CD4-positive, alpha-beta T cell treated with Interleukin-4 for 1 hour (primary cell): ENCODE results near the gene CYP4F2.
"Not testable (repeated sequence)": the region's sequence is repeated elsewhere in the genome, so short reads cannot be mapped to it uniquely, and the experiment has no call there.

ENCODE experiments used
- DNase-seq, 2 donors: peaks; one replicate each; pipeline ENCODE4 v3.0.0-alpha.2; 2020 to 2022

CYP4F2 gene

DNA sequence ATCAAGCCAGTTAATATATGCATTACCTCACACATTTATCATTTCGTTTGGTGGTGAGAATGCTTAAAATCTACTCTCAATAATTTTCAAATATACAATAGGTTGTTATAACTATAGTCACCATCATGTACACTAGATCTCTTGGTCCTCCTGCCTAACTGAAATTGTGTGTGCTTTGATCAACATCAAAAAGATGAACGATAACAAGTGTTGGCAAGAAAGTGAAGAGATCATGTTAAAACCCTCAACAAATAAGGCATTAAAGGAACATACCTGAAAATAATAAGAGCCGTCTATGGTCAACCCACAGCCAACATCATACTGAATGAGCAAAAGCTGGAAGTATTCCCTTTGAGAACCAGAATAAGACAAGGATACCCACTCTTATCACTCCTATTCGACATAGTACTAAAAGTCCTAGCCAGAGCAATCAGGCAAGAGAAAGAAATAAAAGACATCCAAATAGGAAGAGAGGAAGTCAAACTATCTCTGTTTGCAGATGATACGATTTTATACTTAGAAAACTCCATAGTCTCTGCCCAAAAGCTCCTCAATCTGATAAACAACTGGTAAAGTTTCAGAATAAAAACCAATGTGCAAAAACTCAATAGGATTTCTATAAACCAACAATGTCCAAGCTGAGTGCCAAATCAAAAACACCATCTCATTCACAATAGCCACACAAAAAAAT, 54.5 kb downstream of the CYP4F2 start:
- peak in 1 of 2 donors; percentile 22 for DNase-seq

GRCh38 chr19:15841875-15842569, 55.9 kb downstream of the CYP4F2 start:
- no peak for DNase-seq

DNA sequence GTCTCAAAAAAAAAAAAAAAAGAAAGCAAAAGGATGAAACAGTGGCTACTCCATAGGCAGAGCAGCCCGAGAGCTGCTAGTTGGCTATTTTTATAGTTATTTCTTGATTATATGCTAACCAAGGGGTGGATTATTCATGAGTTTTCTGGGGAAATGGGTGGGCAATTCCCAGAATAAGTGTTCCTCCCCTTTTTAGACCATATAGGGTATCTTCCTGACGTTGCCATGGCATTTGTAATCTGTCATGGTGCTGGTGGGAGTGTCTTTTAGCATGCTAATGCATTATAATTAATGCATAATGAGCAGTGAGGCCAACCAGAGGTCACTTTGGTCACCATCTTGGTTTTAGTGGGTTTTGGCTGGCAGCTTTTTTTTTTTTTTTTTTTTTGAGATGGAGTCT, 57.0 kb downstream of the CYP4F2 start:
- DNase-seq, result no peak

GRCh38 chr19:15839888-15840287, 58.0 kb downstream of the CYP4F2 start:
- DNase-seq, result not testable (repeated sequence)

DNA sequence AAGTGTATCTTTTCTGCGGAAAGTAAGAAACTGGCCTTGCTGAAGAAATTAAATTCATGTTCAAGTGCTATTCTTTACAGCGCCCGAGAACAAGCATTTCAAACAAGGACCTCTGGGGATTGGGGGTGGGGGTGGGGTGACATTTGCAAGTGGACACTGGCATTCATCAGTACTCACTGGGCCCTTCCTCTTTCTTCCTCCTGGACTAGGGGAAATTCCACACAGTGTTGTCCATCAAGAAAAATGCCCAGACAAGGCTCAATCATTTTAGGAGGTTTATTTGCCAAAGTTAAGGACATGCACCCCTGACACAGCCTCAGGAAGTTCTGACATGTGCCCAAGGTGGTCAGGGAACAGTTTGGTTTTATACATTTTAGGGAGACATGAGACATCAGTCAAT, 59.5 kb downstream of the CYP4F2 start:
- DNase-seq, result no peak

DNA sequence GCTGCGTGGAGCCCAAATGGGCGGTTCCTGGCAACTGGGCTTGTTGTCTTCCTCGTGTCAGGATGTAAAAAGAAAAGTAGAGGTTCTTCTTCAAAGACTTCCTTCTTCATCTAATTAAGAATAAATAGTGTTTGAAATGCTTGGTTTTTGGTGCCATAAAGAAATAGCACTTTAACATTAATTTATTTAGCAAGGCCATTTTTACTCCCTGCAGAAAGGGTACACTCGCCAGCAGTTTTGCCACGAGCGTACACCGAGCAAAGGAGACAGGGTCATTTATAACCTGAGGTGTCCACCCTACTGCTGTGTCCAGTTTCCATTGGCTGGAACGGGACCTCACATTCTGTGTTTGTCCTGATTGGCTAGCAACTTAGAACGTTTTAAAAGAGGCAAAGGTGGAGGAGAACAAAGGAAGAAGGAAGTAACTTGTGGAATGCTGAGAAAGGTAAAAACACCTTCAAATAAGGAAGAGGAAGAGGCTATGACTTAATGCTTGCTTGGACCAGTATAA, 60.6 kb downstream of the CYP4F2 start:
- no peak for DNase-seq

DNA sequence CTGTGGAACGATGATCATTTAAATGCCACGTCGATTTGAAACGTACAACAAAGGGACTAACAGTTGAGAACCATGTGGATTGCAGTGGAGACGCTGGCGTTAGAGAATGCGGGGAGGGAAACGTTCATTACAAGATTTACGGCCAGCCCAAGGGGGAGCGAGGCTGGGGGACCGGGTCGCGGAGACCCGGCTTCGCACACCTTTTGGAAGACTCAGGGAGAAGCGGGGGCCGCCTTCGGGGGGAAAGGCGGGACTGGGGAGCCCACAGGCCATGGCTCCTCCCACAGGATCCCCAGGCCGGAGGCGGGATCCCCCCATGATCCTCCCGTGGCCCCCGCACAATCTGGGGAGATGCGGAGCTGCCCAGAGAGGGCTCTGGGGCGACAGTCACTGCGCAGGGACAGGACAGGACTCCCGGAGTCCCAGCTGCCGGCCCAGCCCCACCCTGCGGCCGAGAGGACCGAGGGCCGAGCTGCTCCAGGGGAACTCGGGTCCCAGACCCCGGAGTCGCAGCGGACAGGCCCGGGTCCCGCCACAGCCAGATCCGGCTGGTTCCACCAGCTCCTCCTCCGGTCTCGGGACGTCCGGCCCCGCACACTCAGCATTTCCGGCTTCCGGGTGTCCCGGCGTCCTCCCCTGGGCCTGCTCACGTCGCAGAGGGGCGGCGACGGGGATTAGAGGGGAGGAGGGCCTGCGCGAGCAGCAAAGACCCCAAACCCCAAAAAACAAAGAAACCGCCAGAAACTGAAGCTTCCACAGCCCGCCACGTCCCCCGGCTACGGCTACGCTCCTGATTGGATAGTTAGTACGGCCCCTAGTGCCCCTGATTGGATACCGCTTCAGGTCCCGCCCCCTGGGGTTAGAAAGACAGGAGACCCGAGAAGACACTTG, 61.3 kb downstream of the CYP4F2 start:
- DNase-seq, result peak; percentile 96 to 97

DNA sequence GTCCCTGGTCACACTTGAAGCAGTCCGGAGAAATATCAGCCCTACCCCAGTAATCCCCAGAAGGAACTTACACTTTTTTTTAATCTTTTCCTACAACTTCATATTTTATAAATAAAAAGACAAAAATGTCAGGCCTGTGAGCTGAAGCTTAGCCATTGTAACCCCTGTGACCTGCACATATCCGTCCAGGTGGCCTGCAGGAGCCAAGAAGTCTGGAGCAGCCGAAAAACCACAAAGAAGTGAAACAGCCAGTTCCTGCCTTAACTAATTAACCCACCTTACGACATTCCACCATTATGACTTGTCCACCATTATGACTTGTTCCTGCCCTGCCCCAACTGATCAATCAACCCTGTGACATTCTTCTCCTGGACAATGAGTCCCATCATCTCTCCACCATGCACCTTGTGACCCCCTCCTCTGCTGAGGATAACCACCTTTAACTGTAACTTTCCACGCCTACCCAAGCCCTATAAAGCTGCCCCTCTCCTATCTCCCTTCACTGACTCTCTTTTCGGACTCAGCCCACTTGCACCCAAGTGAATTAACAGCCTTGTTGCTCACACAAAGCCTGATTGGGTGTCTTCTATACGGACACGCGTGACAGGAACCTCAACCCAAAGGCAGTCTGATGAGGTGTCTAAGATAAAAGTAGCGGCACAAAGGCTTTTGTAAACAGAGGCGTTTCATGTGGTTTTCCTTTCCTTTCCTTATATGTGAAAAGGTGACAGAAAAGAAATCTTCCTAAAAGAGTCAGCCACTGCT, 62.1 kb downstream of the CYP4F2 start:
- DNase-seq, result peak; percentile 71 to 87

- not testable (repeated sequence) for DNase-seq
These were observed 63.6 kb downstream of the CYP4F2 start for GRCh38 chr19:15834232-15834631.

GRCh38 chr19:15831626-15832025, 66.2 kb downstream of the CYP4F2 start:
- DNase-seq, result no peak

- DNase-seq, result no peak
These were observed 68.1 kb downstream of the CYP4F2 start for GRCh38 chr19:15829786-15830185.

- no peak for DNase-seq
These were observed 68.6 kb downstream of the CYP4F2 start for GRCh38 chr19:15829306-15829698.

- not testable (repeated sequence) for DNase-seq
These were observed 69.1 kb downstream of the CYP4F2 start for GRCh38 chr19:15828611-15829305.

GRCh38 chr19:15828121-15828610, 69.7 kb downstream of the CYP4F2 start:
- DNase-seq, result no peak
